Measurements from ENCODE around the gene MBD3L2B.

DNA sequence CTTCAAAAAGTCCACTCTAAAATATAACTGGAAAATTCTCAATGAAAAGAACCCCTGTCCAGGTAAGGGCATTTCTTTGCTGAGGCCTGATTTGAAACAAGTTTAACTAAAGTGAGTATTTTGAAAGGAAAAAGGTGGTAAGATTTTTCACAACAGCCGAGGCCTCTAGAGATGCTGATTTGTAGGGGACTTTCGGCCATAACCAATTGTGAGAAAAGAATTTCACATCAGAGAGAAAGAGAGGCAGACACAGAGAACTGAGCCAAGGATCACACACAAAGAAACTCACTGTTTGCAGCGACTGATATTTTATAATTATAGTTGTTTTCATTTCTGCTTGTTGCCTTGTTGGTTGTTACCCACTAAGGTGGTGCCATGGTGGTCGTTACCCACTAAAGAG lies 24.4 kb downstream of the MBD3L2B start:
- TF ChIP-seq, protein P1, sequence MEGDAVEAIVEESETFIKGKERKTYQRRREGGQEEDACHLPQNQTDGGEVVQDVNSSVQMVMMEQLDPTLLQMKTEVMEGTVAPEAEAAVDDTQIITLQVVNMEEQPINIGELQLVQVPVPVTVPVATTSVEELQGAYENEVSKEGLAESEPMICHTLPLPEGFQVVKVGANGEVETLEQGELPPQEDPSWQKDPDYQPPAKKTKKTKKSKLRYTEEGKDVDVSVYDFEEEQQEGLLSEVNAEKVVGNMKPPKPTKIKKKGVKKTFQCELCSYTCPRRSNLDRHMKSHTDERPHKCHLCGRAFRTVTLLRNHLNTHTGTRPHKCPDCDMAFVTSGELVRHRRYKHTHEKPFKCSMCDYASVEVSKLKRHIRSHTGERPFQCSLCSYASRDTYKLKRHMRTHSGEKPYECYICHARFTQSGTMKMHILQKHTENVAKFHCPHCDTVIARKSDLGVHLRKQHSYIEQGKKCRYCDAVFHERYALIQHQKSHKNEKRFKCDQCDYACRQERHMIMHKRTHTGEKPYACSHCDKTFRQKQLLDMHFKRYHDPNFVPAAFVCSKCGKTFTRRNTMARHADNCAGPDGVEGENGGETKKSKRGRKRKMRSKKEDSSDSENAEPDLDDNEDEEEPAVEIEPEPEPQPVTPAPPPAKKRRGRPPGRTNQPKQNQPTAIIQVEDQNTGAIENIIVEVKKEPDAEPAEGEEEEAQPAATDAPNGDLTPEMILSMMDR (conservative IDR thresholded peaks at IDR 0.05; ENCODE audit: low read length), result no peak
- TF ChIP-seq EZH2phosphoT487 (IDR thresholded peaks at IDR 0.05; ENCODE audit: borderline replicate concordance, low read depth, low read length), result no peak
